Retinal pigment epithelial cell (primary cell): ENCODE results near the gene BAHD1.
A peak's percentile ranks its signal among the peaks of the same experiment; 100 is the strongest.

Experiments
- DNase-seq: peaks from one replicate; pipeline ENCODE4 v3.0.0-alpha.2; 2010; ENCODE audit warnings: low read depth
- H3K4me3 ChIP-seq: 2 replicates; pipeline ENCODE4 v1.5.1; 2011; ENCODE audit warnings: mild to moderate bottlenecking, low read length, control low read depth, moderate library complexity
- TF ChIP-seq, protein P1 (sequence below): conservative IDR thresholded peaks from 2 replicates; pipeline ENCODE4 v1.5.1; 2011; ENCODE audit warnings: low read depth, low read length, control low read depth, inconsistent platforms

BAHD1 gene

DNA sequence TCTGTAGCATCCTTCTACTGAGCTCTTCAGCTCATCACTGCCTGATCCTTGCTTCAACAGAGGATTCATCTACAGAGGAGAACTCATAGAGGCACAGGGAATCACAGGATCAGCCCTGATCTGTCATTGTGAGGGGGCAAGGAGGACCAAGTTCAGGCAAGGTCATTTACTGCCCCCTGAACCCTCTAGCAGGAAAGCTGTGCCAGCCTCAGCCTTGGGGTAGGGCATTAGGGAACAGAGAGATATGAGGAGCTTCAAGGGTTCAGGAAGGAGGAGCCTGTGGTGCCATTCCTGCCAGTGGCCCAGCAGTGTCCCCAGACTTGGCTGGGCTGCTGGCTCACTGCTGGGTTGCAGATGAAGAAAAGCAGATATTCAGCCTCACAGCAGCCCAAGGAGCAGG lies 38.3 kb downstream of the BAHD1 start:
- H3K4me3 ChIP-seq, result no peak overlapping the region
- TF ChIP-seq, protein P1, sequence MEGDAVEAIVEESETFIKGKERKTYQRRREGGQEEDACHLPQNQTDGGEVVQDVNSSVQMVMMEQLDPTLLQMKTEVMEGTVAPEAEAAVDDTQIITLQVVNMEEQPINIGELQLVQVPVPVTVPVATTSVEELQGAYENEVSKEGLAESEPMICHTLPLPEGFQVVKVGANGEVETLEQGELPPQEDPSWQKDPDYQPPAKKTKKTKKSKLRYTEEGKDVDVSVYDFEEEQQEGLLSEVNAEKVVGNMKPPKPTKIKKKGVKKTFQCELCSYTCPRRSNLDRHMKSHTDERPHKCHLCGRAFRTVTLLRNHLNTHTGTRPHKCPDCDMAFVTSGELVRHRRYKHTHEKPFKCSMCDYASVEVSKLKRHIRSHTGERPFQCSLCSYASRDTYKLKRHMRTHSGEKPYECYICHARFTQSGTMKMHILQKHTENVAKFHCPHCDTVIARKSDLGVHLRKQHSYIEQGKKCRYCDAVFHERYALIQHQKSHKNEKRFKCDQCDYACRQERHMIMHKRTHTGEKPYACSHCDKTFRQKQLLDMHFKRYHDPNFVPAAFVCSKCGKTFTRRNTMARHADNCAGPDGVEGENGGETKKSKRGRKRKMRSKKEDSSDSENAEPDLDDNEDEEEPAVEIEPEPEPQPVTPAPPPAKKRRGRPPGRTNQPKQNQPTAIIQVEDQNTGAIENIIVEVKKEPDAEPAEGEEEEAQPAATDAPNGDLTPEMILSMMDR, result no peak
- DNase-seq, result no peak

DNA sequence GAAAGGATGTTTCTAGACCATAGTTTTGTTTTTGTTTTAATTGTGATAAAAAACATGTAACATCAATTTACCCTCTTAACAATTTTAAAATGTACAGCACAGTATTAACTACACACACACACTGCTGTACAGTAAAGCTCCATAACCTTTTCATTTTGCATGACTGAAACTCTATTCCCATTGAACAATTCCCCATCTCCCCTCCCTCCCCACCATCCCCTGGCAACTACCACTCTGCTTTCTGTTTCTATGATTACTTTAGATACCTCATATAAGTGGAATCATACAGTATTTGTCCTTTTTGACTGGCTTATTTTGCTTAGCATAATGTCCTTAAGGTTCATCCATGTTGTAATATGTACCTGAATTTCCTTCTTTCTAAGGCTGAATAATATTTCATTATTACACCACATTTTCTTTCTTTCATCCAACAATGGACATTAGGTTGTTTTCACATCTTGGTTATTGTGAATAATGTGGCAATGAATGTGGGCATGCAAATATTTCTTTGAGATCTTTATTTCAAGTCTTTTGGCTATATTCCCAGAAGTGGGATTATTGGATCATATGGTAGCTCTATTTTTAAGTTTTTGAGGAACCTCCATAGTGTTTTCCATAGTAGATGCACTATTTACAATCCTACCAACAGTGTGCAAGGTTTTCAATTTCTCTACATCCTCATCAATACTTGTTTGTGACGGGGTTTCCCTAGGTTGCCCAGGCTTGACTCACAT lies 40.8 kb downstream of the BAHD1 start:
- TF ChIP-seq, protein P1, result no peak
- no peak overlapping the region for H3K4me3 ChIP-seq
- DNase-seq, result peak; percentile 85

DNA sequence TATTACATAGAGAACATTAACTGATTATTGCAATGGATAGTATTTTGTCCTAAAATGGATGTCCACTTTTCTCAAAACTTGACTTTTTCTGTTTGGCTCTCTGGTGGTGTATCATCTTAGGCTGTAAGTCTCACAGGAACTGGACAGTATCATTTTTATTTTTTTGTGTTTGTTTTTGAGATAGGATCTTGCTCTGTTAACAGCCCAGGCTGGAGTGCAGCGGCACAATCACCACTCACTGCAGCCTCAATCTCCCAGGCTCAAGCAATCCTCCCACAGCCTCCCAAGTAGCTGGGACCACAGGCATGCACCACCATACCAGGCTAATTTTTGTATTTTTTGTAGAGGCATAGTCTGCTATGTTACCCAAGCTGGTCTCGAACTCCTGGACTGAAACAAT lies 43.2 kb downstream of the BAHD1 start:
- TF ChIP-seq, protein P1, result no peak
- no peak for DNase-seq
- no peak overlapping the region for H3K4me3 ChIP-seq

DNA sequence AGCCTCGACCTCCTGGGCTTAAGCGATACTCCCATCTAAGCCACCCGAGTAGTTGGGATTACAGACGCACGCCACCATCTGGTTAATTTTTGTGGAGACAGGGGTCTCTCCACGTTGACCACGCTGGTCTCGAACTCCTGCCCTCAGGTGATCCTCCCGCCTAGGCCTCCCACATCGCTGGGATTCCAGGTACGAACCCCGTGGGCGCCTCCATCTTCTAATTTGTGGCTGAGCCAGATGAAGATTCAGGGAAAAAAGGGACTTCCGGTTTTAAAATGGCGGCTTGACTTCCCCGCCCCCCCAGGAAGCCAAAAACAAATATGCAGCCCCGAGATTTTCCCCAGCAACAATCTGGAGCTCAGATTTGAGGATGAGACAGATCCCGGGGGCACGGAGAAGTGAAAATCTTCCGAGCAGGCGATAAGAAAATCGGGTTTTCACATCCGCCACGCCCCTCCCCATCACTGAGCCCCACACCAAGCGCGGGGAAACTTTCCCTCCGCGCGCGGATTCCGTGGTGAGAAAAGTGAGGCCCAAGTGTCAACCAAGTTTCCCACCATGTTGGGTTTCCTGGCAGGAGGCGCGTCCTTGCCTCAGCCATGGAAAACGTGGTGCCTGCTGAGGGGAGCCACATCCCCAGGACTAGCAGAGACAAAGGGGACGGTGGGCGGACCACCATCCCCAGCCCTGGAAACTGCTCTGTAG lies 45.5 kb downstream of the BAHD1 start:
- H3K4me3 ChIP-seq, result no peak overlapping the region
- DNase-seq, result no peak
- TF ChIP-seq, protein P1, result no peak

DNA sequence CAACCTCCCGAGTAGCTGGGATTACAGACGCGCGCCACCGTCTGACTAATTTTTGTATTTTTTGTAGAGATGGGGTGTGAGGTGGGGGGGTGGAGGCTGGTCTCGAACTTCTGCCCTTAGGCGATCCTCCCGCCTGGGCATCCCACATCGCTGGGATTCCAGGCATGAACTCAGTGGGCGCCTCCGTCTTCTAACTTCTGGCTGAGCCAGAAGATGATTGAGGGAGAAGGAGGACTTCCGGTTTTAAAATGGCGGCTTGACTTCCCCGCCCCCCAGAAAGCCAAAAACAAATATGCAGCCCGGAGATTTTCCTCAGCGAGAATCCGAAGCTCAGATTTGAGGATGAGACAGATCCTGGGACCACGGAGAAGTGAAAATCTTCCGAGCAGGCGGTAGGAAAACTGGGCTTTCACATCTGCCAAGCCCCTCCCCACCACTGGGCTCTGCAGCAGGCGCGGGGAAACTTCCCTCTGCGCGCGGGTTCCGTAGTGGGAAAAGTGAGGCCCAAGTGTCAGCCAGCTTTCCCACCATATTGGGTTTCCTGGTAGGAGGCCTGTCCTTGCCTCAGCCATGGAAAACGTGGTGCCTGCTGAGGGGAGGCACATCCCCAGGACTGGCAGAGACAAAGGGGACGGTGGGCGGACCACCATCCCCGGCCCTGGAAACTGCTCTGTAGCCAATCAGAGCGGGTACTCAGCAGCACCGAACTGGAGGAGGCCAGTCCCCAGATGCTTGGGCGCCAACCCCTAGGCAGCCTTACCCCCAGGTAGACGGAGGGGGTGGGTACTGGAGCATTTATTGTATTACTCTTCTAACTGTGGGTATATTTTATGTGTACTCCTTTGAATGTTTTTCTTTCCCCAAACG lies 47.3 kb downstream of the BAHD1 start:
- TF ChIP-seq, protein P1, result no peak
- DNase-seq, result no peak
- no peak overlapping the region for H3K4me3 ChIP-seq

DNA sequence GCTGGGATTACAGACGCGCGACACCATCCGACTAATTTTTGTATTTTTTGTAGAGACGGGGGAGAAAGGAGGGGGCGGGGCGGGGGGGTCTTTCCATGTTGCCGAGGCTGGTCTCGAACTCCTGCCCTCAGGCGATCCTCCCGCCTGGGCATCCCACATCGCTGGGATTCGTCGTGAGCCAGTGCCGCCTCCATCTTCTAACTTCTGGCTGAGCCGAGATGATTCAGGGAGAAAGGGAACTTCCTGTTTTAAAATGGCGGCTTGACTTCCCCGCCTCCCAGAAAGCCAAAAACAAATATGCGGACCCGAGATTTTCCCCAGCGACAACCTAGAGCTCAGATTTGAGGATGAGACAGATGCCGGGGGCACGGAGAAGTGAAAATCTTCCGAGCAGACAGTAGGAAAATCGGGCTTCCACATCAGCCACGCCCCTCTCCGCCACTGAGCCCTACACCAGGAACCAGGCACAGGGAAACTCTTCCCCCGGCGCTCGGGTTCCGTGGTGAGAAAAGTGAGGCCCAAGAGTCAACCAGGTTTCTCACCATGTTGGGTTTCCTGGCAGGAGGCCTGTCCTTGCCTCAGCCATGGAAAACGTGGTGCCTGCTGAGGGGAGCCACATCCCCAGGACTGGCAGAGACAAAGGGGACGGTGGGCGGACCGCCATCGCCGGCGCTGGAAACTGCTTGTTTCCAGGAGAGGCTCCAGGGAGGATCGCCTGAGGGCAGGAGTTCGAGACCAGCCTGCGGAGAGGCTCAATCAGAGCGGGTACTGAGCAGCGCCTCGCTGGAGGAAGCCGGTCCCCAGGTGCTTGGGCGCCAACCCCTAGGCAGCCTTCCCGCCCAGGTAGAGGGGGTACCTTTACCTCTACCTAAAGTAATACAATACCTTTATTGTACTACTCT lies 48.8 kb downstream of the BAHD1 start:
- DNase-seq, result no peak
- TF ChIP-seq, protein P1, result no peak
- H3K4me3 ChIP-seq, result no peak overlapping the region
